OCI-LY1 (cell line): ENCODE measurements around the gene PARVA.

Experiments
- H2AFZ ChIP-seq: fragments of 200-600 bp; sonication (generic), shearing (Covaris generic); 2 replicates; pipeline ENCODE4 v1.6.0; 2014; ENCODE audit warnings: antibody characterized with exemption, mild to moderate bottlenecking, low read length
- H3F3A ChIP-seq: fragments of 200-600 bp; sonication (generic), shearing (Covaris generic); 2 replicates; pipeline ENCODE4 v1.6.0; 2014; ENCODE audit warnings: mild to moderate bottlenecking, antibody characterized with exemption, low read length, moderate library complexity; ENCODE audit not compliant: insufficient read depth
- H3K27ac ChIP-seq: fragments of 200-600 bp; sonication (generic); 2 replicates; pipeline ENCODE4 v1.5.1; 2014; ENCODE audit warnings: low read length, mixed run types, mild to moderate bottlenecking, low read depth; ENCODE audit not compliant: poor library complexity, severe bottlenecking
- H3K27me3 ChIP-seq: fragments of 200-600 bp; sonication (generic); 2 replicates; pipeline ENCODE4 v1.6.0; 2014; ENCODE audit warnings: antibody characterized with exemption, mild to moderate bottlenecking, low read length, moderate library complexity; ENCODE audit not compliant: insufficient read depth
- H3K36me3 ChIP-seq: fragments of 200-600 bp; sonication (generic); 2 replicates; pipeline ENCODE4 v1.6.1; 2014; ENCODE audit warnings: mild to moderate bottlenecking, antibody characterized with exemption, low read length, moderate library complexity, mixed read lengths; ENCODE audit not compliant: insufficient read depth
- H3K4me1 ChIP-seq: fragments of 200-600 bp; sonication (generic); 2 replicates; pipeline ENCODE4 v1.5.1; 2014; ENCODE audit warnings: mild to moderate bottlenecking, low read length, moderate library complexity; ENCODE audit not compliant: insufficient read depth, severe bottlenecking
- H3K4me2 ChIP-seq: fragments of 200-600 bp; sonication (generic), shearing (Covaris generic); 2 replicates; pipeline ENCODE4 v1.6.1; 2014; ENCODE audit warnings: low read length
- H3K4me3 ChIP-seq: fragments of 200-600 bp; sonication (generic); 2 replicates; pipeline ENCODE4 v1.5.1; 2014; ENCODE audit warnings: low read length, low read depth, mild to moderate bottlenecking, mixed read lengths; ENCODE audit not compliant: poor library complexity, severe bottlenecking
- H3K79me2 ChIP-seq: fragments of 200-600 bp; shearing (Covaris generic); 2 replicates; pipeline ENCODE4 v1.6.1; 2016; ENCODE audit warnings: mixed run types, low read length, mixed read lengths; ENCODE audit not compliant: insufficient read depth
- H3K9ac ChIP-seq: fragments of 200-600 bp; sonication (generic), shearing (Covaris generic); 2 replicates; pipeline ENCODE4 v1.6.1; 2014; ENCODE audit warnings: mild to moderate bottlenecking, low read length, mixed read lengths
- H3K9me2 ChIP-seq: fragments of 200-600 bp; sonication (generic), shearing (Covaris generic); 2 replicates; pipeline ENCODE4 v1.6.1; 2014; ENCODE audit warnings: low read depth, mild to moderate bottlenecking, low read length, mixed read lengths
- H3K9me3 ChIP-seq: fragments of 200-600 bp; shearing (Covaris generic); 2 replicates; pipeline ENCODE4 v1.6.1; 2014; ENCODE audit warnings: low read length, mixed read lengths
- H4K20me1 ChIP-seq: fragments of 200-600 bp; sonication (generic), shearing (Covaris generic); 2 replicates; pipeline ENCODE4 v1.6.0; 2016; ENCODE audit warnings: mild to moderate bottlenecking, low read length; ENCODE audit not compliant: insufficient read depth
- EZH2 ChIP-seq: fragments of 200-600 bp; sonication (generic), shearing (Covaris generic); IDR thresholded peaks from 2 replicates; pipeline ENCODE4 v1.8.0; 2017; ENCODE audit warnings: borderline replicate concordance, mixed run types, mild to moderate bottlenecking, antibody characterized with exemption, low read length, moderate library complexity, mixed read lengths
- TF ChIP-seq, protein P1 (sequence below): fragments of 200-600 bp; sonication (generic), shearing (Covaris generic); IDR thresholded peaks from 2 replicates; pipeline ENCODE4 v1.5.1; 2017; ENCODE audit warnings: mild to moderate bottlenecking, antibody characterized with exemption, low read length, moderate library complexity, mixed read lengths

PARVA gene

DNA sequence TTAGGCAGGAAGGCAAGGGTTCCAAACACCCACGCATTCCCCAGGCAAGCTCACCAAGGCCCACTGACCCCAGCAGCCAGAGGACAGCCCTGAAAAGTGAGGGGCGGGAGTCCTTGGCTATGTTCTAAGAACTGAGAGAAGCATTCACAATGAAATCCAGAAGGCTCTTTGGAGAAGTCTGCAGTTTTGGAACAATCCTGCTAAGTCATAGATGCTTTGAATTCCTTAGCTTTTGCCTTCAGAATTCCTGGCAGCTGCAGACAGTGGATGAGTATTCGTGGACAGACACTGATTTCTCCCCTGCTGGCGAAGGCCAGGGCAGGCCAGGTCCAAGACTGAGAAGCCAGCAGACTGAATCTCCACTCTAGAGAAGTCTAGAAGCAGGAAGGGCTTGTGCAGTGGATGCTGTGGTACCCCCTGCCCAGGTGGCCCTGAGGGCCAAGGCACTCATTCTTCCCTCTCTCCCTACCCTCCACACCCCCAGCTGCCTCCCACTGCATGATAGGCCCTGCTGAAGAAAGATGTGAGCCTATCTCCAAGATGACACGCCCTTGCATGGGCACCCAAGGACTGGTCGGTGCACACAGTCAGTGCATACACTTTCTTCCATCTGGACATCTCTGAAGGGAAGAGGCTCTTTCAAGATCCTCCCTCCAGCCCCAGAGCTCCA, 163.7 kb downstream of the PARVA start:
- no peaks in the 10 kb centered on the region for H3K27me3 ChIP-seq
- H3K4me2 ChIP-seq, result no peak overlapping the region
- TF ChIP-seq, protein P1, sequence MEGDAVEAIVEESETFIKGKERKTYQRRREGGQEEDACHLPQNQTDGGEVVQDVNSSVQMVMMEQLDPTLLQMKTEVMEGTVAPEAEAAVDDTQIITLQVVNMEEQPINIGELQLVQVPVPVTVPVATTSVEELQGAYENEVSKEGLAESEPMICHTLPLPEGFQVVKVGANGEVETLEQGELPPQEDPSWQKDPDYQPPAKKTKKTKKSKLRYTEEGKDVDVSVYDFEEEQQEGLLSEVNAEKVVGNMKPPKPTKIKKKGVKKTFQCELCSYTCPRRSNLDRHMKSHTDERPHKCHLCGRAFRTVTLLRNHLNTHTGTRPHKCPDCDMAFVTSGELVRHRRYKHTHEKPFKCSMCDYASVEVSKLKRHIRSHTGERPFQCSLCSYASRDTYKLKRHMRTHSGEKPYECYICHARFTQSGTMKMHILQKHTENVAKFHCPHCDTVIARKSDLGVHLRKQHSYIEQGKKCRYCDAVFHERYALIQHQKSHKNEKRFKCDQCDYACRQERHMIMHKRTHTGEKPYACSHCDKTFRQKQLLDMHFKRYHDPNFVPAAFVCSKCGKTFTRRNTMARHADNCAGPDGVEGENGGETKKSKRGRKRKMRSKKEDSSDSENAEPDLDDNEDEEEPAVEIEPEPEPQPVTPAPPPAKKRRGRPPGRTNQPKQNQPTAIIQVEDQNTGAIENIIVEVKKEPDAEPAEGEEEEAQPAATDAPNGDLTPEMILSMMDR, result no peak
- TF ChIP-seq EZH2, result no peak
- H3K9me2 ChIP-seq, result no peaks in the 10 kb centered on the region
- H3K4me1 ChIP-seq, result no peaks in the 10 kb centered on the region
- no peak overlapping the region for H3K27ac ChIP-seq
- H2AFZ ChIP-seq, result no peak overlapping the region
- no peaks in the 10 kb centered on the region for H4K20me1 ChIP-seq
- no peak overlapping the region for H3K4me3 ChIP-seq
- no peaks in the 10 kb centered on the region for H3K36me3 ChIP-seq
- H3K79me2 ChIP-seq, result no peaks in the 10 kb centered on the region
- no peak overlapping the region for H3K9ac ChIP-seq
- H3K9me3 ChIP-seq, result no peaks in the 10 kb centered on the region
- no peaks in the 10 kb centered on the region for H3F3A ChIP-seq

DNA sequence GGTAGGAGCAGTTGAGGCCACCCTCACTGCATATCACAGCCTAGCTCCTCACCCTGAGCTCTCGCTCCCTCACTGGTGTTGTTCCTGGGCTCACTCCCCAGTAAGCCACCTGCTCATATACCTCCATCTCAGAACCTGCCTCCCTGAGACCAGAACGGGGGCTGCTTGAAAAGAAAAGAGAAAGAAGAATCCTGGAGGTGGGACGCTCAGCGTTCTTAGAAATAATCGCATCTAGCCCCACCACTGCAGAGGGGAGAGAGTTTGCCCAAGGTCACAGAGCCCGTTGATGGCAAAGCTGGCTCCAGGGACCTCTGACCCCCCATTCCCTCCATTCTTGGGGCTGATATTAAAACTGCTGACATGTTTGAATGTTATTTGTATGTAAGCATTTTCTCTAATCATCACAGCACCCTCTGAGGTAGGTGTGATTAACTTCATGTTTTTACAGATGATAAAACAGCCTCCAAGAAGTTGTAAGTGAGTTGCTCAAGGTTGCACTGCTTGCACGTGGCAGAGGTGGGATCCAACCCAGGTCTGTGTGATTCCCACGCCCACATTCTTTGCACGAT, 164.3 kb downstream of the PARVA start:
- TF ChIP-seq, protein P1, result no peak
- no peak for TF ChIP-seq EZH2
- Histone ChIP-seq H3K27ac (no peak overlapping the region), H3K79me2 (no peaks in the 10 kb centered on the region), H3K4me1 (no peaks in the 10 kb centered on the region), H3K4me3 (no peak overlapping the region), H4K20me1 (no peaks in the 10 kb centered on the region), H2AFZ (no peak overlapping the region), H3K9ac (no peak overlapping the region), H3K4me2 (no peak overlapping the region), H3K27me3 (no peaks in the 10 kb centered on the region), H3K36me3 (no peaks in the 10 kb centered on the region), H3K9me3 (no peaks in the 10 kb centered on the region), H3F3A (no peaks in the 10 kb centered on the region), H3K9me2 (no peaks in the 10 kb centered on the region)

DNA sequence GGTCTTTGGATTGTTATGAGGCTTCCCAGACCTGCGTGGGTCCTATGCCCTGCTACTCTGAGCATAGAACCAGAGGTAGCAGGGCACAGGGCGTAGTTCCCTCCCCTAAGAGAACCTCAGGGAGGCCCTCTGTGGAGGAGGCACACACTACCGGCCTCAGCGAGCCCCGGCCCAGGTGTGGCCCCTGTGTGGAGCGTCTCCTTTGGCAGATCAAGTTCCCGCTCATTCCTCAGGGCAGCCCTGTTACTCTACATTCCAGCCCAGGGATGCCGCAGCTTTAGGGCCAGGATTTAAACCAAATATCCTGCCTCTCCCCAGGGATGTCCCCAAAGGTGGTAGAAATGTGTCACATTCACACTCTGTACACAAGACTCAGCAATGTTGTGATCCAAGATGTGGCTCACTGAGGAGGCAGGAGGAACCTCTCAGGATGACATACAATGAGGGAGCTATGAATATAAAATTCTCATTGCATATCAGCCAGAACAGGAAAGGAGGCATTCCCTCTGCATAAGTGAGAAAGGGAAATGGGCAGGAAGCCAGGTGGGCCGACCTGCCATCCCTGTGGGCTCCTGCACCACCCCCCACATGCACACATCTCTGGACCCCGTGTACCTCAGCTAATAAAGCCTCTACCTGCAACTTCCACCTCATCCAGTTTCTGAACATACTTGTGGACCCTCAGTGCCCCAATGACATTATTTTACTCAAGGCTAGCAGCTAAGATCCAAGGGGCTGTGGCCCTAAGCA, 165.0 kb downstream of the PARVA start:
- Histone ChIP-seq H3K79me2 (no peaks in the 10 kb centered on the region), H3K9me3 (no peaks in the 10 kb centered on the region), H4K20me1 (no peaks in the 10 kb centered on the region), H3K36me3 (no peaks in the 10 kb centered on the region), H3K9me2 (no peaks in the 10 kb centered on the region), H3K27ac (no peak overlapping the region), H2AFZ (no peak overlapping the region), H3K4me3 (no peak overlapping the region), H3K27me3 (no peaks in the 10 kb centered on the region), H3K4me1 (no peaks in the 10 kb centered on the region), H3F3A (no peaks in the 10 kb centered on the region), H3K4me2 (no peak overlapping the region), H3K9ac (no peak overlapping the region)
- no peak for TF ChIP-seq EZH2
- TF ChIP-seq, protein P1, result no peak
